Measurements from ENCODE around the gene JPH4.

The JPH4 gene

GRCh38 chr14:23525611-23526010, 53.0 kb downstream of the JPH4 start:
- TF ChIP-seq, protein P1, sequence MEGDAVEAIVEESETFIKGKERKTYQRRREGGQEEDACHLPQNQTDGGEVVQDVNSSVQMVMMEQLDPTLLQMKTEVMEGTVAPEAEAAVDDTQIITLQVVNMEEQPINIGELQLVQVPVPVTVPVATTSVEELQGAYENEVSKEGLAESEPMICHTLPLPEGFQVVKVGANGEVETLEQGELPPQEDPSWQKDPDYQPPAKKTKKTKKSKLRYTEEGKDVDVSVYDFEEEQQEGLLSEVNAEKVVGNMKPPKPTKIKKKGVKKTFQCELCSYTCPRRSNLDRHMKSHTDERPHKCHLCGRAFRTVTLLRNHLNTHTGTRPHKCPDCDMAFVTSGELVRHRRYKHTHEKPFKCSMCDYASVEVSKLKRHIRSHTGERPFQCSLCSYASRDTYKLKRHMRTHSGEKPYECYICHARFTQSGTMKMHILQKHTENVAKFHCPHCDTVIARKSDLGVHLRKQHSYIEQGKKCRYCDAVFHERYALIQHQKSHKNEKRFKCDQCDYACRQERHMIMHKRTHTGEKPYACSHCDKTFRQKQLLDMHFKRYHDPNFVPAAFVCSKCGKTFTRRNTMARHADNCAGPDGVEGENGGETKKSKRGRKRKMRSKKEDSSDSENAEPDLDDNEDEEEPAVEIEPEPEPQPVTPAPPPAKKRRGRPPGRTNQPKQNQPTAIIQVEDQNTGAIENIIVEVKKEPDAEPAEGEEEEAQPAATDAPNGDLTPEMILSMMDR (conservative IDR thresholded peaks at IDR 0.05; ENCODE audit: control insufficient read depth, insufficient read depth, low read depth, low read length): no peak
- no peak overlapping the region for H3K4me3 ChIP-seq (ENCODE audit: control insufficient read depth, low read depth, low read length)
- no peak for DNase-seq (ENCODE audit: low read depth)

DNA sequence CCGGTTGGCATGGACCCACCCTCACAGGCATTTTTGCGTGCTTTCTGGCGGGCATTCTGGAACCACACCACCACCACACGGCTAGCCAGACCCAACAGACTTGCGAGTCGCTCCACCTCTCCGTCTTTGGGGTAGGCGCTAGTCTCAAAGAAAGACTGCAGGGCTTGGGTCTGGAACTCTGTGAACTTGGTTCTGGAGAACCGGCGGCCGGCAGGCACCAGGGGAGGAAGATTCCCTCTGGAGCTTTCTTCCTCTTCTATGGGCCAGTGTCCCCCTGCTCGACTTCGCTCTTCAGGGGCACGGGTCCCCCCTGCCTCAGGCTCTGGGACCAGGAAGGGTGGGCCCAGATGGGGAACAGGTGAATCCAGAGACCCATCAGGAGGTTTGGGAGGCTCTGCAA, 53.6 kb downstream of the JPH4 start:
- H3K4me3 ChIP-seq (ENCODE audit: control insufficient read depth, low read depth, low read length): no peak overlapping the region
- no peak for DNase-seq (ENCODE audit: low read depth)
- TF ChIP-seq, protein P1 (conservative IDR thresholded peaks at IDR 0.05; ENCODE audit: control insufficient read depth, insufficient read depth, low read depth, low read length): no peak

GRCh38 chr14:23523229-23524016, 55.2 kb downstream of the JPH4 start:
- H3K4me3 ChIP-seq (ENCODE audit: control insufficient read depth, low read depth, low read length): no peak overlapping the region
- TF ChIP-seq, protein P1 (conservative IDR thresholded peaks at IDR 0.05; ENCODE audit: control insufficient read depth, insufficient read depth, low read depth, low read length): no peak
- DNase-seq (ENCODE audit: low read depth): no peak

DNA sequence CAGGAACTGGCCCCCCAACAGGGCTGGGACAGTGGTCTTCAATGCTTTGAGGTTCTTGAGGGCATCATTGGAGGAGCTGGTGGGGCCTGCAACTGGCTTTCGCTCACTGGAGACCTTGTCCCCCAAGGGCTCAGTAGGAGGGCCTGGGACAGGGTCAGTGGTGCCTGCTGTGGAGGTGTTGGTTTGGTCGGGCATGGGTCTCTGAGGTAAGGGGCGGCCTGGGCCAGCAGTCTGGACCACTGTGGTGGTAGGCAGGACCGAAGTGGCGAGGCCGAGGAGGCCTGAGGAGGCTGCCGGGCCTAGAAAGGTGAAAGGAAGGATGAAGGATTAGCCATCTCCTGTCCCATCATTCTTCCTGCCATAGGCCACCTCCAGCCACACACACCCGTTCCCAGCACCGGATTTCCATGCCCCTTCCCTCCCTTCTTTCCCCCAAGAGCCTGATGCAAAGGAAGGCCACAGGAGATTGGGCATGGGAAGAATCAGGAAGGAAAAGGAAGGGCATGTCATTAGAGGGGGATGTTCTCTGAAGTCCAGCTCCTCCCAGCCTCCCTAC, 55.9 kb downstream of the JPH4 start:
- DNase-seq (ENCODE audit: low read depth): no peak
- TF ChIP-seq, protein P1 (conservative IDR thresholded peaks at IDR 0.05; ENCODE audit: control insufficient read depth, insufficient read depth, low read depth, low read length): no peak
- H3K4me3 ChIP-seq (ENCODE audit: control insufficient read depth, low read depth, low read length): no peak overlapping the region

- no peak overlapping the region for H3K4me3 ChIP-seq (ENCODE audit: control insufficient read depth, low read depth, low read length)
- TF ChIP-seq, protein P1 (conservative IDR thresholded peaks at IDR 0.05; ENCODE audit: control insufficient read depth, insufficient read depth, low read depth, low read length): no peak
- DNase-seq (ENCODE audit: low read depth): no peak
Observed at GRCh38 chr14:23521785-23522640, 56.6 kb downstream of the JPH4 start.

DNA sequence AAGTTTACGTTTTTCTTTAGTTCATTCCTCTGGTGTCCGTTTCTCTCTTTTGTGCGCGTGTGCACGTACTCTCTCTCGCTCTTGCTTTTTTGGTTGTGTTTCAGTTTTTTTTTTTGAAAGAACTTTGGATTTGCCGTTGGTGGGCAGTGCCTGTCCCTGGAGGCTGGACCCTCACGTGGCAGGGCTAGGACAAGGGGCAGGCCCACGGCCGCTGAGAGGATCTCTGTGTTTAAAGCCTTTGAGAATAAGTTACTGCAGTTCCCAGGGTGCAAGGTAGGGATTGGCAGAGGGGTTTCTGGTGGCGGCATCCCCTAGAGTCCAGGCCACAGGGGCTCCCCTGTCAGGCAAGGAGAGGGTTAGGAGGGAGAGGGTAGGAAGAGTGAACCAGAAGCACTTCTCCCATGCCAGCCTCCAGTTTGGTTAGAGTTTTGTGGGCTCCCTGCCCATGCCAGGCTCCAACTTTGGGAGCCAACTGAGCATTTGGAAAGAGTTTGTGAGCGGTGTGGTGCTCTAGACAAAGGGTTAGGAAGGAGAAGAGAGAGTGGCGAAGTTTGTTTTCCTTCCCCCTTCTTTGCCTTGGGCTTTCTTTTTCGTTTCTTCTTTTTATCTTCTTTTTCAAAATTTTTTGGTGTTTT, 57.6 kb downstream of the JPH4 start:
- TF ChIP-seq, protein P1 (conservative IDR thresholded peaks at IDR 0.05; ENCODE audit: control insufficient read depth, insufficient read depth, low read depth, low read length): no peak
- DNase-seq (ENCODE audit: low read depth): no peak
- H3K4me3 ChIP-seq (ENCODE audit: control insufficient read depth, low read depth, low read length): no peak overlapping the region
